Breast epithelium (tissue), 4 donors: Measurements from ENCODE around the gene SPOCK3. TPM values are rescaled to one million over a fixed set of nuclear protein-coding genes. Genes with fewer than 3 reads are reported as not detected.
A peak's percentile ranks its signal among the peaks of the same experiment; 100 is the strongest.

Experiments
- DNase-seq, 2 donors: peaks; one replicate each; pipeline ENCODE4 v3.0.0-alpha.2; 2019; ENCODE audit warnings: low spot score in 2 of 2
- H3K27ac ChIP-seq, 2 donors: fragments of 200-600 bp; sonication (generic) in 1 of 2; one replicate each; pipeline ENCODE4 v1.5.1; 2016 to 2019; ENCODE audit warnings: mild to moderate bottlenecking in 1 of 2
- H3K27me3 ChIP-seq, 2 donors: fragments of 200-600 bp; sonication (generic) in 1 of 2; one replicate each; pipeline versions ENCODE4 v1.5.1 to v1.6.0; 2017 to 2019; ENCODE audit warnings: control low read depth in 1 of 2, mild to moderate bottlenecking in 1 of 2
- H3K36me3 ChIP-seq: fragments of 200-600 bp; one replicate; pipeline ENCODE4 v1.5.1; 2019
- H3K4me1 ChIP-seq, 2 donors: fragments of 200-600 bp; sonication (generic); one replicate each; pipeline ENCODE4 v1.5.1; 2016 to 2019; ENCODE audit warnings: control low read depth in 1 of 2
- H3K4me3 ChIP-seq, 3 donors: fragments of 200-600 bp; sonication (generic); 1 replicate in 2 of 3; 2 replicates in 1 of 3; pipeline ENCODE4 v1.5.1; 2016 to 2019; ENCODE audit warnings: mild to moderate bottlenecking in 3 of 3, moderate library complexity in 2 of 3
- H3K9me3 ChIP-seq, 2 donors: fragments of 200-600 bp; sonication (generic) in 1 of 2; one replicate each; pipeline ENCODE4 v1.5.1; 2016 to 2019; ENCODE audit warnings: control low read depth in 1 of 2
- CTCF ChIP-seq, 3 donors: fragments of 450-650 bp; IDR thresholded peaks; one replicate each; pipeline ENCODE4 v1.5.1; 2016 to 2017; ENCODE audit warnings: antibody characterized with exemption in 3 of 3, mild to moderate bottlenecking in 3 of 3, moderate library complexity in 3 of 3
- POLR2A ChIP-seq: fragments of 450-650 bp; IDR thresholded peaks from one replicate; pipeline ENCODE4 v1.6.1; 2016; ENCODE audit warnings: antibody characterized with exemption, mild to moderate bottlenecking, moderate library complexity
- POLR2AphosphoS5 ChIP-seq, 3 donors: sonication (generic); formaldehyde crosslinking; IDR thresholded peaks; one replicate each; pipeline ENCODE4 v1.6.1; 2017; ENCODE audit warnings: antibody characterized with exemption in 3 of 3
- intact Hi-C: fragments of 100-400 bp; cut with DNase I; formaldehyde crosslinking; loops from one replicate; pipeline ENCODE4 v1.15.1; 2023; ENCODE audit warnings: low total_unique reads
- total RNA-seq, 3 donors: library from RNA; depleted of rRNA; stranded (reverse); fragments of >200 nt; gene quantifications; one replicate each; pipeline ENCODE4 v1.1.0, GENCODE V29; 2016

SPOCK3 gene
- total RNA-seq, 3 donors from 2014 or later = 2.8 TPM; not detected in 2

- H3K36me3 ChIP-seq = no peaks in the 10 kb centered on the region
- no peak overlapping the region for H3K27ac ChIP-seq
- intact Hi-C loops = no loop called here
- no peak overlapping the region for H3K4me3 ChIP-seq
- H3K4me1 ChIP-seq = no peaks in the 10 kb centered on the region
- no peak for DNase-seq
- H3K27me3 ChIP-seq = no peaks in the 10 kb centered on the region
- TF ChIP-seq POLR2AphosphoS5 (IDR thresholded peaks at IDR 0.05) (no peak), CTCF (IDR thresholded peaks at IDR 0.05) (no peak), POLR2A (no peak)
- H3K9me3 ChIP-seq = peaks cover 0 to 1% of the 10 kb centered on the region in 2 donors
Observed at GRCh38 chr4:167248271-167248670, 14.0 kb upstream of the SPOCK3 start.

GRCh38 chr4:167239627-167240026 lies 5.3 kb upstream of the SPOCK3 start:
- TF ChIP-seq POLR2A (no peak), POLR2AphosphoS5 (IDR thresholded peaks at IDR 0.05) (no peak), CTCF (IDR thresholded peaks at IDR 0.05) (no peak)
- no peak overlapping the region for H3K27ac ChIP-seq
- H3K4me3 ChIP-seq = no peak overlapping the region
- H3K9me3 ChIP-seq = peaks cover 0 to 4% of the 10 kb centered on the region in 2 donors
- peaks cover 0 to 18% of the 10 kb centered on the region in 2 donors for H3K27me3 ChIP-seq
- no peak for DNase-seq
- H3K4me1 ChIP-seq = peaks cover 0 to 2% of the 10 kb centered on the region in 2 donors
- intact Hi-C loops = no loop called here
- H3K36me3 ChIP-seq = no peaks in the 10 kb centered on the region

GRCh38 chr4:167238226-167238625 lies 3.9 kb upstream of the SPOCK3 start:
- H3K4me1 ChIP-seq = peaks cover 0 to 3% of the 10 kb centered on the region in 2 donors
- peaks cover 0 to 2% of the 10 kb centered on the region in 2 donors for H3K9me3 ChIP-seq
- peaks cover 0 to 32% of the 10 kb centered on the region in 2 donors for H3K27me3 ChIP-seq
- intact Hi-C loops = no loop called here
- no peak for DNase-seq
- no peaks in the 10 kb centered on the region for H3K36me3 ChIP-seq
- H3K27ac ChIP-seq = no peak overlapping the region
- no peak overlapping the region for H3K4me3 ChIP-seq
- no peak for TF ChIP-seq POLR2A
- no peak for TF ChIP-seq CTCF (IDR thresholded peaks at IDR 0.05)
- TF ChIP-seq POLR2AphosphoS5 (IDR thresholded peaks at IDR 0.05) = no peak

GRCh38 chr4:167233685-167234315 lies 494 bp downstream of the SPOCK3 start:
- H3K9me3 ChIP-seq = no peaks in the 10 kb centered on the region
- no peak for DNase-seq
- H3K36me3 ChIP-seq = no peaks in the 10 kb centered on the region
- intact Hi-C loops = no loop called here
- H3K27ac ChIP-seq = no peak overlapping the region
- TF ChIP-seq POLR2AphosphoS5 (IDR thresholded peaks at IDR 0.05) (no peak), CTCF (IDR thresholded peaks at IDR 0.05) (no peak), POLR2A (no peak)
- peak overlapping the region; percentile 25 to 66 (median 49) for H3K4me3 ChIP-seq
- peaks cover 0 to 3% of the 10 kb centered on the region in 2 donors for H3K4me1 ChIP-seq
- H3K27me3 ChIP-seq = peaks cover 0 to 40% of the 10 kb centered on the region in 2 donors

- H3K27ac ChIP-seq = no peak overlapping the region
- H3K9me3 ChIP-seq = no peaks in the 10 kb centered on the region
- H3K27me3 ChIP-seq = peaks cover 0 to 40% of the 10 kb centered on the region in 2 donors
- DNase-seq = no peak
- no peaks in the 10 kb centered on the region for H3K36me3 ChIP-seq
- peak overlapping the region in 2 of 3 donors; percentile 49 to 66 for H3K4me3 ChIP-seq
- intact Hi-C loops = no loop called here
- no peak for TF ChIP-seq POLR2AphosphoS5 (IDR thresholded peaks at IDR 0.05)
- no peak for TF ChIP-seq POLR2A
- peaks cover 0 to 3% of the 10 kb centered on the region in 2 donors for H3K4me1 ChIP-seq
Observed at GRCh38 chr4:167232805-167233684, 1.2 kb downstream of the SPOCK3 start.
